Measurements from ENCODE around the gene CLMP. TPM values are rescaled to one million over a fixed set of nuclear protein-coding genes. Genes with fewer than 3 reads are reported as not detected.
"Not testable (repeated sequence)": the region's sequence is repeated elsewhere in the genome, so short reads cannot be mapped to it uniquely, and the experiment has no call there.

The CLMP gene
- total RNA-seq, 1 donor from 2014 or later = 6.0 TPM

GRCh38 chr11:123110397-123110796 lies 84.7 kb downstream of the CLMP start:
- no peak for ATAC-seq (ENCODE audit: poor library complexity)
- no peak for DNase-seq
- intact Hi-C loops (cut with DNase I) = loop anchor here (2.0 kb wide), 1 partner anchor 136 kb away; no protein-coding TSS in a partner anchor

- intact Hi-C loops (cut with DNase I) = loop anchor here (10.0 kb wide), 1 partner anchor 367 kb away; no protein-coding TSS in a partner anchor
- no peak for DNase-seq
- ATAC-seq (ENCODE audit: poor library complexity) = no peak
Observed at GRCh38 chr11:123107945-123108495, 87.0 kb downstream of the CLMP start.

GRCh38 chr11:123104697-123105096 lies 90.4 kb downstream of the CLMP start:
- no peak for ATAC-seq (ENCODE audit: poor library complexity)
- DNase-seq = no peak
- intact Hi-C loops (cut with DNase I) = loop anchor here (10.0 kb wide), 1 partner anchor 370 kb away; no protein-coding TSS in a partner anchor

- intact Hi-C loops (cut with DNase I) = loop anchor here (10.0 kb wide), 1 partner anchor 371 kb away; no protein-coding TSS in a partner anchor
- DNase-seq = peak; percentile 56
- peak; percentile 86 for ATAC-seq (ENCODE audit: poor library complexity)
Observed at GRCh38 chr11:123103326-123103980, 91.6 kb downstream of the CLMP start.

GRCh38 chr11:123100379-123101085 lies 94.5 kb downstream of the CLMP start:
- no peak for ATAC-seq (ENCODE audit: poor library complexity)
- intact Hi-C loops (cut with DNase I) = loop anchor here (10.0 kb wide), 1 partner anchor 374 kb away; no protein-coding TSS in a partner anchor
- DNase-seq = no peak

- DNase-seq = no peak
- ATAC-seq (ENCODE audit: poor library complexity) = no peak
- intact Hi-C loops (cut with DNase I) = no loop called here
Observed at GRCh38 chr11:123098990-123099389, 96.1 kb downstream of the CLMP start.

- DNase-seq (no peak), ATAC-seq (ENCODE audit: poor library complexity) (no peak)
- intact Hi-C loops (cut with DNase I) = no loop called here
Observed at GRCh38 chr11:123093739-123094138, 101.3 kb downstream of the CLMP start.

- no peak for ATAC-seq (ENCODE audit: poor library complexity)
- intact Hi-C loops (cut with DNase I) = no loop called here
Observed at GRCh38 chr11:123091506-123091905, 103.5 kb downstream of the CLMP start.

GRCh38 chr11:123090168-123090567 lies 104.9 kb downstream of the CLMP start:
- DNase-seq; ATAC-seq (ENCODE audit: poor library complexity); intact Hi-C loops (cut with DNase I): not testable (repeated sequence)

More at GRCh38 chr11:123091506-123091905, 103.5 kb downstream of the CLMP start:
- no peak for DNase-seq

- ATAC-seq (ENCODE audit: poor library complexity); intact Hi-C loops (cut with DNase I); DNase-seq: not testable (repeated sequence)
Observed at GRCh38 chr11:123088896-123089295, 106.2 kb downstream of the CLMP start.

GRCh38 chr11:123087657-123088056 lies 107.4 kb downstream of the CLMP start:
- DNase-seq; intact Hi-C loops (cut with DNase I); ATAC-seq (ENCODE audit: poor library complexity): not testable (repeated sequence)

- ATAC-seq (ENCODE audit: poor library complexity) = peak; percentile 25
- intact Hi-C loops (cut with DNase I) = no loop called here
Observed at GRCh38 chr11:123086305-123086704, 108.7 kb downstream of the CLMP start.

GRCh38 chr11:123085497-123085896 lies 109.6 kb downstream of the CLMP start:
- intact Hi-C loops (cut with DNase I) = no loop called here
- no peak for DNase-seq
- no peak for ATAC-seq (ENCODE audit: poor library complexity)

More at GRCh38 chr11:123086305-123086704, 108.7 kb downstream of the CLMP start:
- no peak for DNase-seq

GRCh38 chr11:123084454-123084853 lies 110.6 kb downstream of the CLMP start:
- intact Hi-C loops (cut with DNase I) = no loop called here
- DNase-seq (no peak), ATAC-seq (ENCODE audit: poor library complexity) (no peak)

GRCh38 chr11:123083623-123084029 lies 111.4 kb downstream of the CLMP start:
- ATAC-seq (ENCODE audit: poor library complexity) = peak; percentile 89
- intact Hi-C loops (cut with DNase I) = no loop called here
- DNase-seq = peak; percentile 82

GRCh38 chr11:123082977-123083376 lies 112.1 kb downstream of the CLMP start:
- intact Hi-C loops (cut with DNase I) = no loop called here
- ATAC-seq (ENCODE audit: poor library complexity) = no peak
- DNase-seq = no peak

- no peak for ATAC-seq (ENCODE audit: poor library complexity)
- intact Hi-C loops (cut with DNase I) = no loop called here
- DNase-seq = no peak
Observed at GRCh38 chr11:123080015-123080414, 115.0 kb downstream of the CLMP start.

GRCh38 chr11:123076484-123076883 lies 118.6 kb downstream of the CLMP start:
- intact Hi-C loops (cut with DNase I) = no loop called here
- ATAC-seq (ENCODE audit: poor library complexity) (no peak), DNase-seq (no peak)

- intact Hi-C loops (cut with DNase I) = no loop called here
- DNase-seq = no peak
- ATAC-seq (ENCODE audit: poor library complexity) = no peak
Observed at GRCh38 chr11:123073343-123074057, 121.5 kb downstream of the CLMP start.

Measured in Right ventricle myocardium superior (tissue), 1 donor.